Left lung (tissue), 10 donors: ENCODE measurements around the gene CYFIP2. TPM values are rescaled to one million over a fixed set of nuclear protein-coding genes. Genes with fewer than 3 reads are reported as not detected.

Experiments
- ATAC-seq: fragments of 200-7000 bp; cut with Tn5 transposase; one replicate; pipeline ENCODE4 v1.9.1; 2020; ENCODE audit warnings: moderate library complexity
- DNase-seq, 4 donors: peaks; one replicate each; pipeline ENCODE4 v3.0.0-alpha.2; 2013 to 2020
- H3K27ac ChIP-seq, 2 donors: fragments of 200-600 bp; sonication (generic) in 1 of 2; one replicate each; pipeline versions ENCODE4 v1.5.0 to v1.8.0; 2020 to 2021
- H3K27me3 ChIP-seq, 2 donors: fragments of 200-600 bp; sonication (generic) in 1 of 2; one replicate each; pipeline versions ENCODE4 v1.5.0 to v1.8.0; 2020 to 2021
- H3K36me3 ChIP-seq, 2 donors: fragments of 200-600 bp; sonication (generic) in 1 of 2; one replicate each; pipeline versions ENCODE4 v1.5.0 to v1.8.0; 2020 to 2021
- H3K4me1 ChIP-seq, 2 donors: fragments of 200-600 bp; one replicate each; pipeline ENCODE4 v1.8.0; 2021
- H3K4me3 ChIP-seq, 2 donors: fragments of 200-600 bp; sonication (generic) in 1 of 2; one replicate each; pipeline versions ENCODE4 v1.5.0 to v1.8.0; 2020 to 2021; ENCODE audit warnings: mild to moderate bottlenecking in 1 of 2
- H3K9me3 ChIP-seq, 2 donors: fragments of 200-600 bp; sonication (generic) in 1 of 2; one replicate each; pipeline versions ENCODE4 v1.5.0 to v1.8.0; 2020 to 2021
- CTCF ChIP-seq, 2 donors: fragments of 200-600 bp; sonication (generic) in 1 of 2; IDR thresholded peaks; one replicate each; pipeline versions ENCODE4 v1.5.0 to v1.8.0; 2021; ENCODE audit warnings: antibody characterized with exemption in 2 of 2
- intact Hi-C, 2 donors: fragments of 100-400 bp; cut with DNase I; formaldehyde crosslinking; loops; one replicate each; pipeline versions ENCODE4 v1.11.2 to v1.14.2; 2022
- polyA plus RNA-seq, 6 donors: library from polyadenylated mRNA; unstranded; fragments of 120-200 nt; gene quantifications; one replicate each; pipeline ENCODE4 v1.2.1, GENCODE V29; 2013; ENCODE audit not compliant: insufficient read length in 6 of 6
- total RNA-seq, 2 donors: library from RNA; stranded (reverse); fragmentation: NEBNext Ultra II Directional; extraction: Animal tissue kit (Norgen Biotek cat#: 25700); gene quantifications; one replicate each; pipeline ENCODE4 v1.2.1, GENCODE V29; 2021
- donor health status: DM: no; HTN: yes; CAD: no.
- donor health status: DM: no; HTN: no; CAD: no.

The CYFIP2 gene
- total and polyA plus RNA-seq, 8 donors, result 25.6 to 63.4 (median 31.2) TPM

GRCh38 chr5:157343842-157344790 is 78.2 kb downstream of the CYFIP2 start:
- H3K4me3 ChIP-seq, result no peak overlapping the region
- no peaks in the 10 kb centered on the region for H3K9me3 ChIP-seq
- peaks cover 0 to 69% of the 10 kb centered on the region in 2 donors for H3K36me3 ChIP-seq
- no peaks in the 10 kb centered on the region for H3K4me1 ChIP-seq
- H3K27me3 ChIP-seq, result no peaks in the 10 kb centered on the region
- intact Hi-C loops, result no loop called here
- ATAC-seq (no peak), DNase-seq (peak in 1 of 4 donors; percentile 5)
- no peak for TF ChIP-seq CTCF (IDR thresholded peaks at IDR 0.05)
- no peak overlapping the region for H3K27ac ChIP-seq

- Histone ChIP-seq H3K4me3 (no peak overlapping the region), H3K27me3 (no peaks in the 10 kb centered on the region), H3K4me1 (no peaks in the 10 kb centered on the region), H3K9me3 (no peaks in the 10 kb centered on the region), H3K27ac (no peak overlapping the region), H3K36me3 (peaks cover 0 to 63% of the 10 kb centered on the region in 2 donors)
- no peak for ATAC-seq
- intact Hi-C loops, result no loop called here
- no peak for DNase-seq
- TF ChIP-seq CTCF (IDR thresholded peaks at IDR 0.05), result no peak
These were observed 79.1 kb downstream of the CYFIP2 start for GRCh38 chr5:157345067-157345466.

GRCh38 chr5:157345485-157345884 is 79.6 kb downstream of the CYFIP2 start:
- no peaks in the 10 kb centered on the region for H3K4me1 ChIP-seq
- no peak overlapping the region for H3K27ac ChIP-seq
- TF ChIP-seq CTCF (IDR thresholded peaks at IDR 0.05), result no peak
- ATAC-seq, result no peak
- intact Hi-C loops, result no loop called here
- H3K27me3 ChIP-seq, result no peaks in the 10 kb centered on the region
- peaks cover 0 to 59% of the 10 kb centered on the region in 2 donors for H3K36me3 ChIP-seq
- H3K9me3 ChIP-seq, result no peaks in the 10 kb centered on the region
- H3K4me3 ChIP-seq, result no peak overlapping the region
- DNase-seq, result no peak

GRCh38 chr5:157347301-157348048 is 81.6 kb downstream of the CYFIP2 start:
- Histone ChIP-seq H3K4me1 (no peaks in the 10 kb centered on the region), H3K36me3 (peaks cover 0 to 50% of the 10 kb centered on the region in 2 donors), H3K9me3 (no peaks in the 10 kb centered on the region), H3K27ac (no peak overlapping the region), H3K4me3 (no peak overlapping the region), H3K27me3 (no peaks in the 10 kb centered on the region)
- ATAC-seq (no peak), DNase-seq (no peak)
- intact Hi-C loops, result no loop called here
- TF ChIP-seq CTCF (IDR thresholded peaks at IDR 0.05), result no peak

GRCh38 chr5:157348049-157348400 is 82.1 kb downstream of the CYFIP2 start:
- TF ChIP-seq CTCF (IDR thresholded peaks at IDR 0.05), result no peak
- no peak for ATAC-seq
- H3K27ac ChIP-seq, result no peak overlapping the region
- no peaks in the 10 kb centered on the region for H3K9me3 ChIP-seq
- intact Hi-C loops, result no loop called here
- no peak for DNase-seq
- peaks cover 0 to 54% of the 10 kb centered on the region in 2 donors for H3K36me3 ChIP-seq
- no peaks in the 10 kb centered on the region for H3K27me3 ChIP-seq
- H3K4me1 ChIP-seq, result no peaks in the 10 kb centered on the region
- H3K4me3 ChIP-seq, result no peak overlapping the region
